HepG2 (cell line): ENCODE results near the gene MYOZ3.

Experiments used
- BRCA1 ChIP-seq: sonication (generic); formaldehyde crosslinking; IDR thresholded peaks from 2 replicates; pipeline ENCODE4 v1.4.0; 2020; ENCODE audit warnings: missing genetic modification reagents
- HMG20A ChIP-seq: IDR thresholded peaks from 2 replicates; pipeline ENCODE4 v1.6.1; 2016; ENCODE audit warnings: borderline replicate concordance
- JUND ChIP-seq: sonication (generic); formaldehyde crosslinking; IDR thresholded peaks from 2 replicates; pipeline ENCODE4 v1.8.0; 2022; ENCODE audit warnings: mild to moderate bottlenecking, missing genetic modification reagents
- MEIS1 ChIP-seq: sonication (generic); formaldehyde crosslinking; IDR thresholded peaks from 2 replicates; pipeline ENCODE4 v1.9.0; 2021; ENCODE audit warnings: mild to moderate bottlenecking, missing genetic modification reagents, moderate library complexity, borderline replicate concordance
- NCOA1 ChIP-seq: sonication (generic); formaldehyde crosslinking; IDR thresholded peaks from 2 replicates; pipeline ENCODE4 v1.9.0; 2021; ENCODE audit warnings: missing genetic modification reagents
- NFE2L1 ChIP-seq: sonication (generic); formaldehyde crosslinking; IDR thresholded peaks from 2 replicates; pipeline ENCODE4 v1.4.0; 2020; ENCODE audit warnings: missing genetic modification reagents, mild to moderate bottlenecking, borderline replicate concordance
- SMARCC2 ChIP-seq: fragments of 450-650 bp; IDR thresholded peaks from 2 replicates; pipeline ENCODE4 v1.6.1; 2017; ENCODE audit warnings: antibody characterized with exemption, mild to moderate bottlenecking
- SMC3 ChIP-seq: IDR thresholded peaks from 2 replicates; pipeline ENCODE4 v1.6.1; 2011; ENCODE audit warnings: low read length, improper control_type of control experiment
- SP1 ChIP-seq, 2 experiments: fragments of 450-650 bp in 1 of 2; sonication (generic) in 1 of 2; formaldehyde crosslinking in 1 of 2; IDR thresholded peaks; 2 replicates each; pipeline versions ENCODE4 v1.4.0 to v1.6.1; 2016 to 2020; ENCODE audit warnings: missing genetic modification reagents in 1 of 2
- TF ChIP-seq, protein P1 (sequence below): sonication (generic); formaldehyde crosslinking; IDR thresholded peaks from 2 replicates; pipeline ENCODE4 v1.4.0; 2020; ENCODE audit warnings: missing genetic modification reagents, mild to moderate bottlenecking, borderline replicate concordance
- TF ChIP-seq, protein P2 (sequence below): sonication (generic); formaldehyde crosslinking; IDR thresholded peaks from 2 replicates; pipeline ENCODE4 v1.5.1; 2020; ENCODE audit warnings: missing genetic modification reagents, mild to moderate bottlenecking, borderline replicate concordance

DNA sequence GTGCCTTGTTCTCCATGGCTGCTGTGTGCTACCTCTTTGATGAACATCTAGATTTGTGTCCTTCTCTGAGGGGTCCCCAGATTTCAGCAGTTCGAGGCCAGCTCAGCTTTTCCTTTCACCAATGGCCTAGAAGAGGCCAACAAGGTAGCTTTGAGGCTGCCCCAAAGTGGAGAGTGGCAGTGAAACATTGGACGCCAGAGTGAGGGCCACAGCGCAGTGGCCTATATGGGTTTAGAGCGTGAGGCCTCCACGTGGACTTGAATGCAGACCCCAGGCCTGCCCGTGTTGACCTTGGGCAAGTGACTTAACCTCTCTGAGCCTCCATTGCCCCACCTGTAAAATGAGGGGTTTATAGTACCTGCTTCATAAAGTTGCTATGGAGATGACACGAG lies 11.8 kb downstream of the MYOZ3 start:
- TF ChIP-seq SP1 (IDR thresholded peaks at IDR 0.05), result no peak
- no peak for TF ChIP-seq SP1 (CRISPR knock-in tag; IDR thresholded peaks at IDR 0.05)
- no peak for TF ChIP-seq HMG20A (CRISPR knock-in tag)
- TF ChIP-seq, protein P1, sequence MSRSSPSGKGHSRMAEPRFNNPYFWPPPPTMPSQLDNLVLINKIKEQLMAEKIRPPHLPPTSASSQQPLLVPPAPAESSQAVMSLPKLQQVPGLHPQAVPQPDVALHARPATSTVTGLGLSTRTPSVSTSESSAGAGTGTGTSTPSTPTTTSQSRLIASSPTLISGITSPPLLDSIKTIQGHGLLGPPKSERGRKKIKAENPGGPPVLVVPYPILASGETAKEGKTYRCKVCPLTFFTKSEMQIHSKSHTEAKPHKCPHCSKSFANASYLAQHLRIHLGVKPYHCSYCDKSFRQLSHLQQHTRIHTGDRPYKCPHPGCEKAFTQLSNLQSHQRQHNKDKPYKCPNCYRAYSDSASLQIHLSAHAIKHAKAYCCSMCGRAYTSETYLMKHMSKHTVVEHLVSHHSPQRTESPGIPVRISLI (CRISPR knock-in tag), result no peak
- TF ChIP-seq BRCA1 (CRISPR knock-in tag), result no peak
- no peak for TF ChIP-seq SMARCC2
- TF ChIP-seq NCOA1 (CRISPR knock-in tag), result no peak
- no peak for TF ChIP-seq NFE2L1 (CRISPR knock-in tag)
- TF ChIP-seq, protein P2, sequence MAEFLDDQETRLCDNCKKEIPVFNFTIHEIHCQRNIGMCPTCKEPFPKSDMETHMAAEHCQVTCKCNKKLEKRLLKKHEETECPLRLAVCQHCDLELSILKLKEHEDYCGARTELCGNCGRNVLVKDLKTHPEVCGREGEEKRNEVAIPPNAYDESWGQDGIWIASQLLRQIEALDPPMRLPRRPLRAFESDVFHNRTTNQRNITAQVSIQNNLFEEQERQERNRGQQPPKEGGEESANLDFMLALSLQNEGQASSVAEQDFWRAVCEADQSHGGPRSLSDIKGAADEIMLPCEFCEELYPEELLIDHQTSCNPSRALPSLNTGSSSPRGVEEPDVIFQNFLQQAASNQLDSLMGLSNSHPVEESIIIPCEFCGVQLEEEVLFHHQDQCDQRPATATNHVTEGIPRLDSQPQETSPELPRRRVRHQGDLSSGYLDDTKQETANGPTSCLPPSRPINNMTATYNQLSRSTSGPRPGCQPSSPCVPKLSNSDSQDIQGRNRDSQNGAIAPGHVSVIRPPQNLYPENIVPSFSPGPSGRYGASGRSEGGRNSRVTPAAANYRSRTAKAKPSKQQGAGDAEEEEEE (CRISPR knock-in tag), result no peak
- TF ChIP-seq JUND, result no peak
- TF ChIP-seq MEIS1 (CRISPR knock-in tag), result no peak
- no peak for TF ChIP-seq SMC3
